ENCODE results near the gene FAM83C.
"Not testable (repeated sequence)": the region's sequence is repeated elsewhere in the genome, so short reads cannot be mapped to it uniquely, and the experiment has no call there.

The FAM83C gene

GRCh38 chr20:35317416-35318210 lies 25.4 kb upstream of the FAM83C start:
- no peak for DNase-seq

GRCh38 chr20:35316086-35316485 lies 23.9 kb upstream of the FAM83C start:
- DNase-seq, result no peak

GRCh38 chr20:35315632-35316020 lies 23.4 kb upstream of the FAM83C start:
- not testable (repeated sequence) for DNase-seq

GRCh38 chr20:35314816-35315631 lies 22.8 kb upstream of the FAM83C start:
- no peak for DNase-seq

- DNase-seq, result no peak
These were observed 20.1 kb upstream of the FAM83C start for GRCh38 chr20:35312318-35312717.

- DNase-seq, result no peak
These were observed 19.6 kb upstream of the FAM83C start for GRCh38 chr20:35311822-35312221.

GRCh38 chr20:35311409-35311808 lies 19.2 kb upstream of the FAM83C start:
- DNase-seq, result no peak

GRCh38 chr20:35307666-35308653 lies 15.7 kb upstream of the FAM83C start:
- DNase-seq, result no peak

GRCh38 chr20:35306931-35307517 lies 14.8 kb upstream of the FAM83C start:
- DNase-seq, result peak; percentile 54

GRCh38 chr20:35305682-35306556 lies 13.7 kb upstream of the FAM83C start:
- DNase-seq, result peak; percentile 49

GRCh38 chr20:35304956-35305355 lies 12.7 kb upstream of the FAM83C start:
- DNase-seq, result no peak

- peak; percentile 91 for DNase-seq
These were observed 11.7 kb upstream of the FAM83C start for GRCh38 chr20:35303735-35304491.

- no peak for DNase-seq
These were observed 11.1 kb upstream of the FAM83C start for GRCh38 chr20:35303382-35303734.

- DNase-seq, result no peak
These were observed 10.5 kb upstream of the FAM83C start for GRCh38 chr20:35302421-35303335.

- DNase-seq, result no peak
These were observed 9.2 kb upstream of the FAM83C start for GRCh38 chr20:35301426-35301825.

GRCh38 chr20:35300469-35301262 lies 8.4 kb upstream of the FAM83C start:
- DNase-seq, result no peak

- DNase-seq, result no peak
These were observed 7.6 kb upstream of the FAM83C start for GRCh38 chr20:35299780-35300179.

- DNase-seq, result no peak
These were observed 6.0 kb upstream of the FAM83C start for GRCh38 chr20:35298264-35298663.

- DNase-seq, result no peak
These were observed 5.5 kb upstream of the FAM83C start for GRCh38 chr20:35297740-35298139.

All from OCI-M1 (cell line).